MM.1S (cell line): ENCODE results near the gene RASGEF1B.

ENCODE experiments used
- DNase-seq: peaks from one replicate; pipeline ENCODE4 v3.0.0-alpha.2; 2015
- H2AFZ ChIP-seq: fragments of 300-600 bp; sonication (generic); 2 replicates; pipeline ENCODE4 v1.6.0; 2016; ENCODE audit warnings: antibody characterized with exemption, low read length
- H3F3A ChIP-seq: fragments of 300-600 bp; sonication (generic); 2 replicates; pipeline ENCODE4 v1.6.1; 2016; ENCODE audit warnings: mild to moderate bottlenecking, antibody characterized with exemption, low read length, moderate library complexity, mixed read lengths; ENCODE audit not compliant: insufficient read depth
- H3K27ac ChIP-seq: fragments of 300-600 bp; sonication (generic); 2 replicates; pipeline ENCODE4 v1.5.1; 2016; ENCODE audit warnings: mild to moderate bottlenecking, low read length
- H3K27me3 ChIP-seq: fragments of 300-600 bp; sonication (generic); replicated peaks from 2 replicates; pipeline ENCODE4 v1.6.0; 2016; ENCODE audit warnings: low read length; ENCODE audit not compliant: insufficient read depth
- H3K36me3 ChIP-seq: fragments of 300-600 bp; sonication (generic); replicated peaks from 2 replicates; pipeline ENCODE4 v1.6.1; 2016; ENCODE audit warnings: mild to moderate bottlenecking, low read length, mixed read lengths; ENCODE audit not compliant: insufficient read depth
- H3K4me1 ChIP-seq: fragments of 300-600 bp; sonication (generic); 2 replicates; pipeline ENCODE4 v1.6.1; 2016; ENCODE audit warnings: low read length, mixed read lengths
- H3K4me2 ChIP-seq: fragments of 300-600 bp; sonication (generic); 2 replicates; pipeline ENCODE4 v1.6.0; 2016; ENCODE audit warnings: low read depth, low read length
- H3K4me3 ChIP-seq: fragments of 300-600 bp; sonication (generic); 2 replicates; pipeline ENCODE4 v1.5.1; 2016; ENCODE audit warnings: low read length, mixed read lengths
- H3K79me2 ChIP-seq: fragments of 300-600 bp; sonication (generic); 2 replicates; pipeline ENCODE4 v1.6.1; 2016; ENCODE audit warnings: mixed run types, low read length, mixed read lengths
- H3K9ac ChIP-seq: fragments of 300-600 bp; sonication (generic); 2 replicates; pipeline ENCODE4 v1.6.1; 2016; ENCODE audit warnings: low read length, mixed read lengths
- H3K9me2 ChIP-seq: fragments of 300-600 bp; sonication (generic); replicated peaks from 2 replicates; pipeline ENCODE4 v1.6.1; 2016; ENCODE audit warnings: mild to moderate bottlenecking, low read length, mixed read lengths; ENCODE audit not compliant: insufficient read depth
- H3K9me3 ChIP-seq: fragments of 300-600 bp; sonication (generic); replicated peaks from 2 replicates; pipeline ENCODE4 v1.6.1; 2016; ENCODE audit warnings: mild to moderate bottlenecking, low read length, mixed read lengths; ENCODE audit not compliant: insufficient read depth
- H4K20me1 ChIP-seq: fragments of 300-600 bp; sonication (generic); 2 replicates; pipeline ENCODE4 v1.6.1; 2016; ENCODE audit warnings: mild to moderate bottlenecking, low read length, moderate library complexity, mixed read lengths; ENCODE audit not compliant: insufficient read depth
- CTCF ChIP-seq: fragments of 300-600 bp; sonication (generic); IDR thresholded peaks from 2 replicates; pipeline ENCODE4 v1.5.1; 2016; ENCODE audit warnings: antibody characterized with exemption, low read length, mixed read lengths
- EZH2 ChIP-seq: fragments of 300-600 bp; sonication (generic); optimal IDR thresholded peaks from 2 replicates; pipeline ENCODE3; 2017; ENCODE audit warnings: low read depth, mild to moderate bottlenecking, antibody characterized with exemption, low read length, mixed read lengths
- EZH2phosphoT487 ChIP-seq: fragments of 300-600 bp; sonication (generic); IDR thresholded peaks from 2 replicates; pipeline ENCODE4 v1.6.1; 2018; ENCODE audit warnings: antibody characterized with exemption, low read length

The RASGEF1B gene

GRCh38 chr4:81380437-81380836 lies 91.3 kb downstream of the RASGEF1B start:
- H3K79me2 ChIP-seq, result no peaks in the 10 kb centered on the region
- no peaks in the 10 kb centered on the region for H4K20me1 ChIP-seq
- TF ChIP-seq EZH2 (no peak), EZH2phosphoT487 (no peak), CTCF (no peak)
- no peak overlapping the region for H2AFZ ChIP-seq
- no peaks in the 10 kb centered on the region for H3K36me3 ChIP-seq
- H3F3A ChIP-seq, result no peaks in the 10 kb centered on the region
- H3K4me2 ChIP-seq, result no peak overlapping the region
- H3K9me2 ChIP-seq, result no peaks in the 10 kb centered on the region
- no peaks in the 10 kb centered on the region for H3K27me3 ChIP-seq
- no peaks in the 10 kb centered on the region for H3K9me3 ChIP-seq
- H3K4me1 ChIP-seq, result no peaks in the 10 kb centered on the region
- no peak overlapping the region for H3K27ac ChIP-seq
- H3K4me3 ChIP-seq, result no peak overlapping the region
- no peak for DNase-seq
- H3K9ac ChIP-seq, result no peak overlapping the region

- H3K36me3 ChIP-seq, result no peaks in the 10 kb centered on the region
- no peak overlapping the region for H3K9ac ChIP-seq
- H3K79me2 ChIP-seq, result no peaks in the 10 kb centered on the region
- no peaks in the 10 kb centered on the region for H3F3A ChIP-seq
- no peak for DNase-seq
- H3K9me2 ChIP-seq, result no peaks in the 10 kb centered on the region
- no peaks in the 10 kb centered on the region for H3K27me3 ChIP-seq
- H3K4me3 ChIP-seq, result no peak overlapping the region
- no peaks in the 10 kb centered on the region for H3K9me3 ChIP-seq
- no peak overlapping the region for H3K27ac ChIP-seq
- no peak for TF ChIP-seq EZH2phosphoT487
- no peak overlapping the region for H2AFZ ChIP-seq
- H3K4me2 ChIP-seq, result no peak overlapping the region
- no peaks in the 10 kb centered on the region for H4K20me1 ChIP-seq
- no peaks in the 10 kb centered on the region for H3K4me1 ChIP-seq
Observed at GRCh38 chr4:81378386-81378785, 93.3 kb downstream of the RASGEF1B start.

- Histone ChIP-seq H3K27me3 (no peaks in the 10 kb centered on the region), H3K79me2 (no peaks in the 10 kb centered on the region), H3K36me3 (no peaks in the 10 kb centered on the region), H3K27ac (no peak overlapping the region), H3K4me1 (no peaks in the 10 kb centered on the region), H3K9me2 (no peaks in the 10 kb centered on the region), H4K20me1 (no peaks in the 10 kb centered on the region), H3K4me2 (no peak overlapping the region), H3K9ac (no peak overlapping the region), H3K4me3 (no peak overlapping the region), H2AFZ (no peak overlapping the region), H3F3A (no peaks in the 10 kb centered on the region), H3K9me3 (no peaks in the 10 kb centered on the region)
- no peak for DNase-seq
- TF ChIP-seq CTCF, result no peak
- no peak for TF ChIP-seq EZH2phosphoT487
- TF ChIP-seq EZH2, result no peak
Observed at GRCh38 chr4:81377191-81377590, 94.5 kb downstream of the RASGEF1B start.

- H3K9me2 ChIP-seq, result no peaks in the 10 kb centered on the region
- no peaks in the 10 kb centered on the region for H3K4me1 ChIP-seq
- no peaks in the 10 kb centered on the region for H3K36me3 ChIP-seq
- H2AFZ ChIP-seq, result no peak overlapping the region
- no peak overlapping the region for H3K4me2 ChIP-seq
- H3F3A ChIP-seq, result no peaks in the 10 kb centered on the region
- no peak overlapping the region for H3K27ac ChIP-seq
- no peak for DNase-seq
- no peak overlapping the region for H3K4me3 ChIP-seq
- H3K79me2 ChIP-seq, result no peaks in the 10 kb centered on the region
- H4K20me1 ChIP-seq, result no peaks in the 10 kb centered on the region
- TF ChIP-seq EZH2, result no peak
- TF ChIP-seq CTCF, result no peak
- TF ChIP-seq EZH2phosphoT487, result no peak
- no peak overlapping the region for H3K9ac ChIP-seq
- H3K27me3 ChIP-seq, result no peaks in the 10 kb centered on the region
- H3K9me3 ChIP-seq, result no peaks in the 10 kb centered on the region
Observed at GRCh38 chr4:81376720-81377119, 95.0 kb downstream of the RASGEF1B start.
